Renal cortical epithelial cell (primary cell): Measurements from ENCODE around the gene RMND1. TPM values are rescaled to one million over a fixed set of nuclear protein-coding genes. Genes with fewer than 3 reads are reported as not detected.

Experiments
- DNase-seq: peaks from one replicate; pipeline ENCODE4 v3.0.0-alpha.2; 2011; ENCODE audit warnings: low read depth
- total RNA-seq: library from RNA; depleted of rRNA; stranded (reverse); fragments of >200 nt; gene quantifications from 2 replicates; pipeline ENCODE4 v1.2.3, GENCODE V29; 2014

RMND1 gene
- total RNA-seq, 1 donor from 2014 or later, result 30.4 TPM

- DNase-seq, result no peak
These were observed 34.4 kb downstream of the RMND1 start for GRCh38 chr6:151417477-151417876.

DNA sequence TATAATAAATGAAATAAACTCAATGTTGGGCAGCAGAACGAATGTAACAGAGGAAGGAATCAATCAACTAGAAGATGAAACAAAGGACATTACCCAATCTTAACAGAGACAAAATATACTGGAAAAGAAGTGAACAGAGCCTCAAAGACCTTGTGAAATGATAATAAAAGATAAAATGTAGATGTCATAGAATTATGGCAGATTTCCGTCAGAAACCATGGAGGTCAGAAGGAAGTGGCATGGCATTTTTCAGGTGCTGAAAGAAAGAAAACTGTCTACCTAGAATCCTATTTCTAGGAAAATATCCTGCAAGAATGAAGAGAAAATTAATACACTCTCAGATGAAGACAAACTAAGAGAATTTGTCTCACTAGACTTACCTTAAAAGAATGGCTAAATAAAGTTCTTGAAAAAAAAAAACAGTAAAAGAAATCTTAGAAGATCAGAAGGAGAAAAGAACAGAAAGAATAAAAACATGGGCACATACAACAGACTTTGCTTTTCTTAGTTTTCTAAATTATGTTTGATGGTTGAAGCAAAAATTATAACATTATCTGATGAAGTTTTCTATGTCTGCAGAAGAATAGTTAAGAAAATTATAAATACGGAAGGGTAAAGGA is 37.2 kb downstream of the RMND1 start:
- DNase-seq, result no peak

GRCh38 chr6:151413372-151414145 is 38.4 kb downstream of the RMND1 start:
- DNase-seq, result no peak

DNA sequence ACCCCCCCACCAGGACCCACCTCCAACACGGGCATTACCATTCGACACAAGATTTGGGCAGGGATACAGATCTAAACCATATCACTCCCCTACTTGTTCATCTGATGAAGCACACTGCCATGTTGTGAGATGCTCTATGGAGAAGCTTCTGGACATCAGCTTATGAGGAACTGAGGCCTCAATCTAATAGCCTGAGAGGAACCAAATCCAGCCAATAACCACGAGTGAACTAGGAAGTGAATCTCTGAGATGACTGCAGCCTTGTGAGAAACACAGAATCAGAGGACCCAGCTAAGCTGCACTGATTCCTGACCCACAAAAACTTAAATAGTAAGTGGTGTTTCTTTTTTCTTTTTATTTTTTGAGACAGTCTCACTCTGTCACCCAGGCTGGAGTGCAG is 39.0 kb downstream of the RMND1 start:
- no peak for DNase-seq

DNA sequence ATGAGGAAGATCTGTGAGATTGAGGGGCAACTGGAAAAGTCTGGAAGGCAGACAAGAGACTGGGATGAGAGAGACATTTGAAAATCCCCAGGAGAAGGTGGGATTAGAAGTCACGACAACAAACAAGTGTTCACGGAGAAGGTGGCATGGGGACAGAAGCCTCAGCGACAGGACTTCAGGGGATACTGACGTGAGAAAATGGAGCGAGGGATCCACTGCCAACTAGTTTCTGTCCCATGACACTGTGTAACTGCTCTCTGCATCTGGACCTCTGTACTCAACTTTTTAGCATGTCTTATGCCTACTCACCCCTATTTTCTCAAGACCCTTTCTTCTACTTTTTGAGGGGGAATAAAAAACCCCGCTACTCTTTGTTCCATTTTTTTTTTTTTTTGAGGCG is 42.2 kb downstream of the RMND1 start:
- no peak for DNase-seq

DNA sequence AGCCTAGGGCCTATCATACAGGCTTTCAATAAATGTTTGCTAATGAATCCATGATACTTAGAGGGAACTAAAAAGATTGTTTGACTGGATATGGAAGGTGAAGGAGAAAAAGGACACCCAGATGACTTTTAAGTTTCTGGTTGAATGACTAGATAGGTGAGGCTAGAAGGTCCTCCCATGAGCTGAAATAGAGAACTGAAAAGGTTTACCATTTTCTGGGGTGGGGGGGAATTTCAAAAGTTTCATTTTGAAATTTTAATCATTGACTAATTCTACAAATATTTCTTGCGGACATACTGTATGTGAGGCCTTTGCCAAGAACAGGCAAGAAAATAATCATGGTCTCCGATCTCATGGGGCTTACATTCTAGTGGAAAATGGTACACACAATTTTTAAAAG is 42.7 kb downstream of the RMND1 start:
- DNase-seq, result no peak

- no peak for DNase-seq
These were observed 43.1 kb downstream of the RMND1 start for GRCh38 chr6:151408858-151409257.

DNA sequence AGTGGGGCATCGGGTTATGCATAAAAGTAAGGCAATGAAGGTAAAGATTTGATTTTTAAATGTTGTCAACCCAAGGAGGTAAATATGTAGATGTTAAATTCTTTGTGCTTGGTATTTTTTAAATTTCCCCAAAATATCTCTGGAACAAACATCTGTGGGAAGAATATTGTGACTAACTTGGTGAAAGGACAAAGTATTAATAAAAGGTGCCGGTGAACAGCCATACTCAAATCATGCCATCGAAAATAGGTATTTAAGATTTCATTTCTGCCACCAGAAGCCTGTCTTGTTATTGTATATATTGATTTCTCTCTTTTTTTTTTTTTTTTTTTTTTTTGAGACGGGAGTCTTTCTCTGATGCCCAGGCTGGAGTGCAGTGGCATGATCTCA is 48.0 kb downstream of the RMND1 start:
- no peak for DNase-seq

DNA sequence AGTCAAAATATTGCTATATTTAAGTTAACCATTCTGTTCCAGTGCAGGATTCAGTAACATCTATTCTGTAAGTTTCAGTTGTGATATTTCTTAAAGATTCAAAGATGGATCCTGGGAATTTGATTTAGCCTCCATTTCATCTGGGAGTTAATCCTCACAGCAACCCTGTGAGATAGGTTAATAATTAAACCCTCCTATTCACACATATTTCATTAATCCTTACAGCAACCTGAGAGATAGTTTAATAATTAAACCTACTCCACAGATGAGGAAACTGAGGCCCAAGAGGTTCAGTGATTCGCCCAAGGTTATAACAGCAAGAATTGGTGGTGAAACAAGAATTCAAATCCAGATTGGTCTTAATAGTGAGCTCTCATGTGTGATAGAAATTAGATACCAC is 49.7 kb downstream of the RMND1 start:
- peak; percentile 50 for DNase-seq

GRCh38 chr6:151400473-151400872 is 51.5 kb downstream of the RMND1 start:
- DNase-seq, result no peak

GRCh38 chr6:151399679-151400078 is 52.2 kb downstream of the RMND1 start:
- peak; percentile 17 for DNase-seq

DNA sequence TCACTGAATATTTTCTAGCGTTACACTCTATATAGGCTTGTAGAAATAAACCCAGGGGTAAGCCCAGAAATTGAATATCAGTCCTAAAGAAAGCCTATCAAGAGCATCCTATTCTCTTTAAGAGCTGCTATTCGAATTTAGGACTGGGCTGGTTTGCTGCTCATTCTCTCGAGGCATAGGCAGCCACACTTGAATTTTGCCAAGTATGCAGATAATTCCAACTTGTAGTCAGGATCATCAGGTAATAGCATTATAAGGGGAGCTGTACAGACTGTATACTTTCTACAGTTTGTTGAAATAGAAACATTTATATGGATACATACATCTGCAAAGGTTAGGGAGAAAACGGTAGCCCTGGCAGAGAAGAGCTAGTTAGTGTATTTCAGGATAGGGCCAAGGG is 58.5 kb downstream of the RMND1 start:
- no peak for DNase-seq

- no peak for DNase-seq
These were observed 59.5 kb downstream of the RMND1 start for GRCh38 chr6:151392427-151392826.

GRCh38 chr6:151391471-151392413 is 60.2 kb downstream of the RMND1 start, which contains the start of gene ZBTB2:
TSS of gene ZBTB2 (minus strand) at chr6:151391559. CDS start at chr6:151373637, 17,922 bp downstream.
- peak; percentile 62 for DNase-seq

DNA sequence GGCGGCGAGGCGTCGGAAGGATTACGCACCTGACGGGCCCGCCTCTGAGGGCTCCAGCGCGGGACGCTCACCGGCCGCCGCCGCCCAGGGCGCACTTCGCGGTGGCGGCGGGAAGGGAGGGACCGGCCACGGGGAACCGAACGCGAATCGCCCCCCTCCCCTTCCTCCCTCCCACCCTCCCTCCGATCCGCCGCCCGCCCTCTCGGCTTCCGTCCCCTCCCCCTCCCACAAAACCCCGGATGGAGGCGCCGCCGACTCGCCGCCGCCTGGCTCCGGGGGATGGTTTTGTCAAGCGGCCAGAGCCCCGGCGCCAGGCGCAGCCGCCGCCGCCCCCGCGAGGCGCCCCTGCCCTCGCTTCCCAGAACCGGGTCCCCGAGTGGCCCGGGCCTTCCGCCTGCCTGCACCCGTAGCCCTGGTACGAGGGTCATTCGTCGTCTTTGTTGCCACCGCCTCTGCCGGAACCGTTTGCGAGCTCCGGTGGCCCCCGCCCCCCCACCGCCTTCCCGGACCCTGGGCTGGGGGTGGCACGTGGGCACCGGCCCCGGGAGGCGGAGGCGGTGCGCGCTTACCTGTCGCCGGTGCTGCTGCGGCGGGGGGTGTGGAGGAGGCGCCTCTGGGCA is 61.0 kb downstream of the RMND1 start:
- DNase-seq, result no peak

DNA sequence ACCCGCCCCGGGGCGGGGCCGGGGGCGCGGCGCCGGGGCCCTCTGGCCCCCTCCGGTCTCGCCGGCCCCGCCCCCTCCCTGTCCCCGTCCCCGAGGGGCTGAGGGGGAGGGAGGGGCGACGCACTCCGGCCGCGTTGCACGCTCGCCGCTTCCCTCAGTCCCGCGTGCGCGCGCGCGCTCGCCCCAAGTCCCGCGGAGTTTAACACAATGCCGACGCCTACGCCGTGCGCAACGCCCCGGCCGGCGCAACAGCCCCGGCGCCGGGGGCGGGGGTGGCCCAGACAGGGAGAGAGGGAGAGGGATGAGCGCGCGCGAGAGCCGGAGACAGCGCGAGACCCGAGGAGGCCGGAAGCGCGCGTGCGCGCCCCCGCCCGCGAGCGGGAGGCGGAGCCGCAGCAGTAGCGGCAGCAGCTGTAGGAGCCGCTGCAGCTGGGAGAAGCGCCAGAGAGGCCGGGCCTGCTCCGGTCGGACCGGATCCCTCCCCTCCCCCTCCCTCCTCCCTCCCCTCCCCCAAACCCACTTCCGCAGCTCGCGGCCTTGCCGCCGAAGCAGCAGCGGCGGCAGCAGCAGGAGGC is 61.6 kb downstream of the RMND1 start:
- DNase-seq, result peak; percentile 90

DNA sequence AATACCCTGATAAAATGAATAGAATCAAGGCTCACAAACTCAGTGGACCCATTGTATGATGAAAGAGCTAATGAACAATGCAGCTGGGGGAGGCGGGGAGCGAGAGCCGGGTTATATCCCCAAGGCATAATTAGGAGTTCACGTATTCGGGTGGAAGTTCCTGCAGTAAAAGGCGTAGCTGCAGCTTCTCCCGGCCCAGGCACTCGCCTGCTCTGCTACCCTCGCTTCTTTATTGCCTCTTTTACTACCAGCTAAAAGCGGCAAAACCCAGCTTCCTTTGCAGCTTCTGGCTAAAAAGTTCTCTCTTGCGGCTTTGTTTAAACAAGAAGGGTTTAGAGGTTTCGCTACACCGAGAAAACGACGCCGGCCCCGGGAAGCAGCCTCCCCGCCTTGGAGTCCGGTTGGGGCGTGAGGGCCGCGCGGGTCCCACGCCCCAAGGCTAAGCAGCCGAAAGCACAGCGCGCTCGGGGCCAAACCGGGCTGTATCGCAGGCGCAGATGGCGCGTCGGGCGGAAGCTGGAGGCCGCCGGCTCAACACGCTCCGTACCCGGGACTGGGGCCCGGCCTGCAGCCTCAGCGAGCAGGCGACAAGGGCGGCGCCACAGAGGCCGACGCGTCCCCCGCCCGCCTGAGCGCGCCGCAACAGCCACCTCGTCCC is 62.2 kb downstream of the RMND1 start:
- peak; percentile 77 for DNase-seq

- DNase-seq, result no peak
These were observed 62.8 kb downstream of the RMND1 start for GRCh38 chr6:151388997-151389617.

DNA sequence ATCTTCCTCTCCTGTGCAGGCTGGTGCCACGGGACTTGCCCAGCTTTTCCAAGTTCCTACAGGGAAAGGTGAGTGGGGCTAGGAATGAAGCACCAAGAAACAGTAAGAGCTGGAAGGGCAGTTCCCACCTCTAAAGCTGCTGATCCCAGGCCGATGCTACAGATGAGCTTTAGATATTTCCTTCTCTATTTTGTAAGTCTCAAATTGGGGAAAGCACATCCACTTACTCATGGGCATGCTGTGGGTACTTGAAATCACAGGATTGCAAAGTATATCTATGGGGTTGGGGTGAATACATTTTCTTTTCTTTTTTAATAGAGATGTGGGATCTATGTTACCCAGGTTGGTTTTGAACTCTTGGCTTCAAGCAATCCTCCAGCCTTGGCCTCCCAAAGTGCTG is 63.7 kb downstream of the RMND1 start:
- DNase-seq, result no peak

DNA sequence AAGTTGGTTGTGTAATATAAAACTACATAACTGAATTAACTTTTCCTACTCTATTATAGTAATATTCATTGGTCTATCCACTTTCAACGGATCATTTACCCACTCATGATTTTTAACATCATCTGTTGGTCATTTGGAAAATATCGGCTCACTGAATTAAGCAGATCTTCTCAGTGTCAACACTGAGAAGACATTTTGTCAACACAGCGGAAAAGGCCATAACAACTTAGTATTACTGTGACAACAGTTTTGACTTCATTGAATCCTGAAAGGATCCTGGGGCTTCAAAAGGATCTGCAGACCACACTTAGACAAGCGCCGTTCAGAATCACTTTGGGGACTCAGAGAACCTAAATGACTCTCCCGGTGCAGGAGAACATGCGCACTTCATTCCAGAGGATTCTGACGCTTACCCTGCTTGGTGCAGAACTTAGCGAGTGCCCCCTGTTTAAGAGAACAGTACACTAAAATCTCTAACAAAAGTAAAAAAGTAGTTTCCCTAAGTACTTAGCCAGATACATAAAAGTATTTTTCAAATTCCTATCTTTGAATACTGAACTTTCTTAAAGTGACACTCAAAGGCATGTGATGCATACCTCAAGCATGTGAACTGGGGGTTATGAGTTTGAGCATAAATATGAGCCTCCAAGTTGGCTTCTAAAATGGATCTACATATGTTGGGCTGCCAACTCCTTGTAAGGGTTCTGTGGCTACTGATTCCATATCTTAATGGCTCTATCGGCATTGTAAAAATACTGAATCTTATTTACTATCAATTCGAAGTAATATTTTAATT is 64.6 kb downstream of the RMND1 start:
- peak; percentile 27 for DNase-seq
